SU-DHL-6 (cell line): ENCODE results near the gene BID.

Experiments used
- H2AFZ ChIP-seq: fragments of 200-600 bp; sonication (generic); 2 replicates; pipeline ENCODE4 v1.6.1; 2014; ENCODE audit warnings: low read depth, mild to moderate bottlenecking, moderate library complexity, mixed read lengths, antibody characterized with exemption, low read length; ENCODE audit not compliant: severe bottlenecking
- H3F3A ChIP-seq: fragments of 200-600 bp; shearing (Covaris generic); 2 replicates; pipeline ENCODE4 v1.6.0; 2016; ENCODE audit warnings: antibody characterized with exemption, mild to moderate bottlenecking; ENCODE audit not compliant: insufficient read depth
- H3K27ac ChIP-seq: fragments of 200-600 bp; sonication (generic); 2 replicates; pipeline ENCODE4 v1.5.1; 2016; ENCODE audit warnings: low read depth, mild to moderate bottlenecking, low read length, moderate library complexity, mixed read lengths
- H3K27me3 ChIP-seq: fragments of 200-600 bp; sonication (generic), shearing (Covaris generic); 2 replicates; pipeline ENCODE4 v1.6.0; 2014; ENCODE audit warnings: mild to moderate bottlenecking, low read length
- H3K36me3 ChIP-seq: fragments of 200-600 bp; sonication (generic); 2 replicates; pipeline ENCODE4 v1.6.1; 2014; ENCODE audit warnings: mild to moderate bottlenecking, low read length, mixed read lengths
- H3K4me2 ChIP-seq: fragments of 300-600, 200-600 bp; shearing (Covaris generic), sonication (generic); 2 replicates; pipeline ENCODE4 v1.6.0; 2014; ENCODE audit warnings: low read length, low read depth, mild to moderate bottlenecking; ENCODE audit not compliant: poor library complexity, severe bottlenecking
- H3K4me3 ChIP-seq: fragments of 200-600 bp; sonication (generic); 2 replicates; pipeline ENCODE4 v1.5.1; 2014; ENCODE audit warnings: antibody characterized with exemption, low read length, mild to moderate bottlenecking, mixed read lengths; ENCODE audit not compliant: insufficient read depth, poor library complexity, severe bottlenecking
- H3K79me2 ChIP-seq: fragments of 200-600 bp; sonication (generic); 2 replicates; pipeline ENCODE4 v1.6.1; 2014; ENCODE audit warnings: mild to moderate bottlenecking, low read length, moderate library complexity; ENCODE audit not compliant: insufficient read depth
- H3K9ac ChIP-seq: fragments of 200-600 bp; sonication (generic); 2 replicates; pipeline ENCODE4 v1.7.0; 2014; ENCODE audit warnings: mild to moderate bottlenecking, low read length
- H3K9me2 ChIP-seq: fragments of 200-600 bp; sonication (generic); replicated peaks from 2 replicates; pipeline ENCODE4 v1.6.1; 2014; ENCODE audit warnings: low read length; ENCODE audit not compliant: insufficient read depth
- H3K9me3 ChIP-seq: fragments of 200-600 bp; sonication (generic); 2 replicates; pipeline ENCODE4 v1.6.1; 2014; ENCODE audit warnings: low read length, mixed read lengths; ENCODE audit not compliant: insufficient read depth
- H4K20me1 ChIP-seq: fragments of 200-600 bp; sonication (generic); 2 replicates; pipeline ENCODE4 v1.6.1; 2014; ENCODE audit warnings: low read depth, mild to moderate bottlenecking, antibody characterized with exemption, low read length, moderate library complexity, mixed read lengths
- EZH2phosphoT487 ChIP-seq: fragments of 200-600 bp; sonication (generic), shearing (Covaris generic); conservative IDR thresholded peaks from 2 replicates; pipeline ENCODE4 v1.6.1; 2018; ENCODE audit warnings: mild to moderate bottlenecking, antibody characterized with exemption, low read length, moderate library complexity, mixed read lengths
- TF ChIP-seq, protein P1 (sequence below): fragments of 200-600 bp; sonication (generic); IDR thresholded peaks from one replicate; pipeline ENCODE4 v1.5.1; 2017; ENCODE audit warnings: antibody characterized with exemption, mild to moderate bottlenecking, low read length, moderate library complexity; ENCODE audit not compliant: insufficient read depth, poor library complexity, severe bottlenecking

Gene BID

DNA sequence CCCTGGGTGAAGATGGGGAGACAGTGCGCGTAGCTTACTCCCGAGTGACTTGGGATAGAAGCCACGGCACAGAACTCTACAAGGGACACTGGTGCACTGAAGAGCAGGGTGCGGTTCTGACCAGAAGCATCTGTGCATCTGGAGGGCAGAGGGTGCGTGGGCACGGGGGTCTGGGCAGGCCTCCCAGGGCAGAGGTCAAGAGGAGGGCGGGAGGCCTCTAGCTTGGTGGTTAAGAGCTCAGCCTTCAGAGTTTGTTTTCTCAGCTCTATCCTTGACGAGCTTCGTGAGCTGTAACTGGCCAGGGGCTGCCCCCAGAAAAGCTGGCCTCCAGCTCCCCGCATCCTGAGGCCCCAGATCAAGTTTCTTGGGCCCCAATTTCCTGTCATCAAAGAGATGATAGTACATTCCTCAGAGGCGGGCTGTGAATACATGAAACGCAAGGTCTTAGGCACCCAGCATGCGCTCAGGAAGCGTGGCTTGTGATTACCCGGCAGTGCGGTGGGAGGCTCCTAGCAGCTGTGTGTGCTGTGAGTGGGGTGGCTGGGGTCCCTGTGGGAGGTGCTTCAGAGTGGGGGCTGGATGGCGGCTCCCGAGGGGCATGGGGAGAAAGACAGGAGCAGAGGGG, 6.0 kb upstream of the BID start:
- H3K36me3 ChIP-seq, result no peaks in the 10 kb centered on the region
- TF ChIP-seq, protein P1, sequence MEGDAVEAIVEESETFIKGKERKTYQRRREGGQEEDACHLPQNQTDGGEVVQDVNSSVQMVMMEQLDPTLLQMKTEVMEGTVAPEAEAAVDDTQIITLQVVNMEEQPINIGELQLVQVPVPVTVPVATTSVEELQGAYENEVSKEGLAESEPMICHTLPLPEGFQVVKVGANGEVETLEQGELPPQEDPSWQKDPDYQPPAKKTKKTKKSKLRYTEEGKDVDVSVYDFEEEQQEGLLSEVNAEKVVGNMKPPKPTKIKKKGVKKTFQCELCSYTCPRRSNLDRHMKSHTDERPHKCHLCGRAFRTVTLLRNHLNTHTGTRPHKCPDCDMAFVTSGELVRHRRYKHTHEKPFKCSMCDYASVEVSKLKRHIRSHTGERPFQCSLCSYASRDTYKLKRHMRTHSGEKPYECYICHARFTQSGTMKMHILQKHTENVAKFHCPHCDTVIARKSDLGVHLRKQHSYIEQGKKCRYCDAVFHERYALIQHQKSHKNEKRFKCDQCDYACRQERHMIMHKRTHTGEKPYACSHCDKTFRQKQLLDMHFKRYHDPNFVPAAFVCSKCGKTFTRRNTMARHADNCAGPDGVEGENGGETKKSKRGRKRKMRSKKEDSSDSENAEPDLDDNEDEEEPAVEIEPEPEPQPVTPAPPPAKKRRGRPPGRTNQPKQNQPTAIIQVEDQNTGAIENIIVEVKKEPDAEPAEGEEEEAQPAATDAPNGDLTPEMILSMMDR, result no peak
- no peak for TF ChIP-seq EZH2phosphoT487
- H3F3A ChIP-seq, result no peaks in the 10 kb centered on the region
- H3K4me3 ChIP-seq, result no peak overlapping the region
- H3K9ac ChIP-seq, result no peak overlapping the region
- no peak overlapping the region for H3K27ac ChIP-seq
- H4K20me1 ChIP-seq, result no peaks in the 10 kb centered on the region
- H3K9me2 ChIP-seq, result no peaks in the 10 kb centered on the region
- no peaks in the 10 kb centered on the region for H3K9me3 ChIP-seq
- H2AFZ ChIP-seq, result no peak overlapping the region
- H3K79me2 ChIP-seq, result no peaks in the 10 kb centered on the region
- H3K4me2 ChIP-seq, result no peak overlapping the region
- H3K27me3 ChIP-seq, result no peaks in the 10 kb centered on the region

DNA sequence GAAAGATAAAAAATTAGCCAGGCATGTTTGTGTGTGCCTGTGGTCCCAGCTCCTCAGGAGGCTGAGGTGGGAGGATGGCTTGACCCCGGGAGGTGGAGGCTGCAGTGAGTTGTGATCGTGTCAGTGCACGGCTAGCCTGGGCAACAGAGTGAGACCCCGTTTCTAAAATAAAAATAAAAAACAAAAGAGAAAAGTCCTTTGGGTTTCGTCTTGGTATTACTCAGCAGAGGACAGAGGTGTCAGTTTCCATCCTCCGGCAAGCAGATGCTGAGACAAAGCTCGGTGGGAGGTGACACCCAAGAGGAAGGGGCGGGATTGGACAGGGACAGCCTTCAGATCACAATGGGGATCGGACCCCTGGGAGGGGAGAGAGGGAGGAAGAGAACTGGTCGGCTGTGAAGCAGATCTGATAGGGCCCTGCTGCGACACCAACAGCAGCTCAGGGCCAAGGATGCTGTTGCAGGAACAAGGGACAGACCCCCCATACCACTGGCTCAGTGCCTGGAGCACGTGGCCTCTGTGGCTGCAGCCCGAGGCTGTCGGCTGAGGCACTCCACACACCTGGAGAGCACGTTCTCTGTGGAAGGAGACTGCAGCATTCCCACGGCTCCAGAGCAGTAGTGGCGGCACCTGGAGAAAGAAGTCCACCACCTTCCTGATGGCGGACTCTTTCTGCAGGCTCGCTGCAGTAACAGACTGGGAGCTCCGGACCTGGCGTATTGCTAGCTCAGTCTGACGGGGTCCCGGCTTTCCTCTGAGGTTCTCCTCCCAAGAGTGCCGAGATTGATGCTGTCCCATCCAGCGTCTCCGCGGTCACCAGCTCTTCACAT, 5.2 kb upstream of the BID start:
- Histone ChIP-seq H3F3A (peaks cover 4% of the 10 kb centered on the region; the same call in 1 of the 2 replicates), H3K9ac (no peak overlapping the region), H3K27me3 (no peaks in the 10 kb centered on the region), H3K79me2 (no peaks in the 10 kb centered on the region), H3K9me3 (no peaks in the 10 kb centered on the region), H2AFZ (no peak overlapping the region), H3K36me3 (no peaks in the 10 kb centered on the region), H3K27ac (no peak overlapping the region), H3K9me2 (no peaks in the 10 kb centered on the region), H3K4me3 (no peak overlapping the region), H3K4me2 (no peak overlapping the region), H4K20me1 (no peaks in the 10 kb centered on the region)
- TF ChIP-seq EZH2phosphoT487, result no peak

DNA sequence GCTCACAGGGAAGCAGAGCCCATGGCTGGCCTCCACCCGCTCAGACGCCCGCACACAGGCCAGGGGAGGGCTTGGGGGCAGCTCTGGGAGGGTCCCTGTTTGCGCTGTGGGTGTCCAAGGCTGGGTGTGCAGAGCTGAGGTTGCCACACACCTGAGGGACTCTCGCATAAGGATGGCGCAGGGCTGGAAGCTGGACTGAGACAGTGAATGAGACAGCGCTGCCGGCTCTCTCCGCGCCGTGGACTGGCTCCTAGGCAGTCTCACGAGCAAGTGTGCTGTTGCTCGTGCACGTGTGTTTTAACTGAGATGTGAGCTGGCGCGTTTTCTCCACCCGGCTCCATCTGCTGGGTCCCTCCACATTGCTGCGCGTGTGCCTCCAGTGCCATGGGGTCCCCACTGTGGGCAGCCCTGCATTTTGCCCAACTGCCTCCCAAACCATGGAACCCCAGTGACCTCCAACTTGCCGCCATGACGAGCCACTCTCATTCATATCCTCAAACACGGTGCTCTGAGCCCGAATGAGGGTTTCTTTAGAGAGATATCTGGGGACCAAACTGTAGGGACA, 4.2 kb upstream of the BID start:
- Histone ChIP-seq H3K4me3 (no peak overlapping the region), H3K9me3 (no peaks in the 10 kb centered on the region), H3K79me2 (no peaks in the 10 kb centered on the region; the same call in 1 of the 2 replicates), H3F3A (peaks cover 5% of the 10 kb centered on the region; the same call in 1 of the 2 replicates), H4K20me1 (no peaks in the 10 kb centered on the region), H3K9ac (no peak overlapping the region), H2AFZ (no peak overlapping the region), H3K9me2 (no peaks in the 10 kb centered on the region), H3K36me3 (no peaks in the 10 kb centered on the region), H3K4me2 (no peak overlapping the region), H3K27ac (no peak overlapping the region), H3K27me3 (no peaks in the 10 kb centered on the region)
- TF ChIP-seq EZH2phosphoT487, result no peak
- TF ChIP-seq, protein P1, result no peak
